OCI-LY7 (cell line): ENCODE measurements around the gene HS3ST3A1. TPM values are rescaled to one million over a fixed set of nuclear protein-coding genes. Genes with fewer than 3 reads are reported as not detected.

Source experiments
- BruUV-seq: library from RNA; stranded (reverse); fragments of 400-500 nt; replicated peaks from 2 replicates; lab custom pipeline; 2021; lab: Mats Ljungman, UMichigan
- CTCF ChIA-PET: fragments of 300-600 bp; sonication (Branson Sonifier 250); formaldehyde crosslinking; loops from one replicate; lab custom pipeline; 2022; ENCODE audit warnings: antibody characterized with exemption; ENCODE audit not compliant: unreplicated experiment; lab: Charles Lee
- POLR2A ChIA-PET: fragments of 300-600 bp; sonication (Branson Sonifier 250); formaldehyde crosslinking; loops from one replicate; lab custom pipeline; 2022; ENCODE audit warnings: antibody characterized with exemption; lab: Charles Lee
- DNase-seq: peaks from one replicate; pipeline ENCODE4 v3.0.0-alpha.2; 2015; ENCODE audit warnings: low spot score
- H2AFZ ChIP-seq: fragments of 200-600 bp; sonication (generic), shearing (Covaris generic); 2 replicates; pipeline ENCODE4 v1.6.1; 2014; ENCODE audit warnings: mild to moderate bottlenecking, antibody characterized with exemption, low read length, moderate library complexity
- H3K27ac ChIP-seq: fragments of 200-600 bp; sonication (generic); 2 replicates; pipeline ENCODE4 v1.5.1; 2014; ENCODE audit warnings: mixed run types, low read depth, mild to moderate bottlenecking, moderate library complexity, low read length, inconsistent platforms; ENCODE audit not compliant: poor library complexity, severe bottlenecking
- H3K36me3 ChIP-seq: fragments of 200-600 bp; sonication (generic); 2 replicates; pipeline ENCODE4 v1.6.1; 2014; ENCODE audit warnings: mild to moderate bottlenecking, antibody characterized with exemption, low read length, moderate library complexity, mixed read lengths; ENCODE audit not compliant: insufficient read depth
- H3K4me1 ChIP-seq: fragments of 200-600 bp; sonication (generic); 2 replicates; pipeline ENCODE4 v1.5.1; 2014; ENCODE audit warnings: mild to moderate bottlenecking, low read length; ENCODE audit not compliant: insufficient read depth, poor library complexity, severe bottlenecking
- H3K4me2 ChIP-seq: fragments of 200-600 bp; sonication (generic); 2 replicates; pipeline ENCODE4 v1.6.1; 2014; ENCODE audit warnings: mild to moderate bottlenecking, low read length
- H3K4me3 ChIP-seq: fragments of 200-600 bp; sonication (generic); 2 replicates; pipeline ENCODE4 v1.5.1; 2014; ENCODE audit warnings: mild to moderate bottlenecking, low read depth, low read length; ENCODE audit not compliant: poor library complexity, severe bottlenecking
- H3K79me2 ChIP-seq: fragments of 200-600 bp; sonication (generic); 2 replicates; pipeline ENCODE4 v1.6.1; 2016; ENCODE audit warnings: low read depth, mild to moderate bottlenecking, low read length, moderate library complexity, mixed read lengths; ENCODE audit not compliant: insufficient read depth
- H3K9me2 ChIP-seq: fragments of 200-600 bp; sonication (generic); 2 replicates; pipeline ENCODE4 v1.6.1; 2016; ENCODE audit warnings: mild to moderate bottlenecking, low read length, mixed read lengths; ENCODE audit not compliant: insufficient read depth
- H3K9me3 ChIP-seq: fragments of 200-600 bp; sonication (generic); 2 replicates; pipeline ENCODE4 v1.6.1; 2014; ENCODE audit warnings: mild to moderate bottlenecking, mixed run types, low read length, mixed read lengths
- H4K20me1 ChIP-seq: fragments of 200-600 bp; sonication (generic); 2 replicates; pipeline ENCODE4 v1.6.1; 2014; ENCODE audit warnings: mild to moderate bottlenecking, antibody characterized with exemption, low read length, moderate library complexity, mixed read lengths; ENCODE audit not compliant: insufficient read depth
- CTCF ChIP-seq: fragments of 200-600 bp; sonication (generic); conservative IDR thresholded peaks from 2 replicates; pipeline ENCODE4 v1.5.1; 2014; ENCODE audit warnings: mild to moderate bottlenecking, antibody characterized with exemption, low read length, moderate library complexity, mixed read lengths
- EZH2phosphoT487 ChIP-seq: fragments of 200-600 bp; sonication (generic); IDR thresholded peaks from 2 replicates; pipeline ENCODE4 v1.6.1; 2018; ENCODE audit warnings: low read depth, borderline replicate concordance, mild to moderate bottlenecking, mixed run types, antibody characterized with exemption, low read length, moderate library complexity, mixed read lengths
- intact Hi-C: fragments of 100-400 bp; cut with micrococcal nuclease; formaldehyde crosslinking; loops from one replicate; pipeline ENCODE4 v1.10.0; 2022; ENCODE audit not compliant: unreplicated experiment
- total RNA-seq, 2 experiments: library from RNA; depleted of rRNA in 1 of 2; stranded (reverse); fragments of >200 nt in 1 of 2; shearing (Covaris generic) in 1 of 2; gene quantifications; 2 replicates each; pipeline ENCODE4 v1.2.3, GENCODE V29; 2014 to 2022

Gene HS3ST3A1
- total RNA-seq, 2 experiments from 2014 or later = 0.72 TPM; not detected in 1

GRCh38 chr17:13638855-13639458 lies 37.2 kb upstream of the HS3ST3A1 start:
- Histone ChIP-seq H3K9me3 (no peaks in the 10 kb centered on the region), H3K4me3 (no peak overlapping the region), H3K27ac (no peak overlapping the region), H3K4me1 (no peaks in the 10 kb centered on the region), H2AFZ (no peak overlapping the region), H3K79me2 (no peaks in the 10 kb centered on the region), H3K9me2 (no peaks in the 10 kb centered on the region), H4K20me1 (no peaks in the 10 kb centered on the region), H3K4me2 (no peak overlapping the region), H3K36me3 (no peaks in the 10 kb centered on the region)
- POLR2A ChIA-PET = interaction anchor here (0.6 kb wide), 1 partner anchor 106 kb away, joined by 3 read pairs; no protein-coding TSS in a partner anchor
- intact Hi-C loops = no loop called here
- CTCF ChIA-PET = no interaction called here
- no TSS peak for BruUV-seq
- no peak for DNase-seq
- TF ChIP-seq CTCF (no peak), EZH2phosphoT487 (no peak)

GRCh38 chr17:13636951-13637350 lies 35.2 kb upstream of the HS3ST3A1 start:
- no peak overlapping the region for H2AFZ ChIP-seq
- H3K4me3 ChIP-seq = no peak overlapping the region
- DNase-seq = no peak
- H3K4me2 ChIP-seq = no peak overlapping the region
- TF ChIP-seq CTCF (no peak), EZH2phosphoT487 (no peak)
- H3K9me3 ChIP-seq = no peaks in the 10 kb centered on the region
- H3K4me1 ChIP-seq = no peaks in the 10 kb centered on the region
- H3K79me2 ChIP-seq = no peaks in the 10 kb centered on the region
- BruUV-seq = no TSS peak
- no peaks in the 10 kb centered on the region for H4K20me1 ChIP-seq
- ChIA-PET CTCF (no interaction called here), POLR2A (no interaction called here)
- intact Hi-C loops = no loop called here
- no peaks in the 10 kb centered on the region for H3K36me3 ChIP-seq
- no peaks in the 10 kb centered on the region for H3K9me2 ChIP-seq
- H3K27ac ChIP-seq = no peak overlapping the region

GRCh38 chr17:13635951-13636350 lies 34.2 kb upstream of the HS3ST3A1 start:
- no peak overlapping the region for H2AFZ ChIP-seq
- no TSS peak for BruUV-seq
- POLR2A ChIA-PET = no interaction called here
- H3K27ac ChIP-seq = no peak overlapping the region
- no peaks in the 10 kb centered on the region for H3K9me3 ChIP-seq
- intact Hi-C loops = no loop called here
- H3K4me1 ChIP-seq = no peaks in the 10 kb centered on the region
- no peaks in the 10 kb centered on the region for H3K9me2 ChIP-seq
- DNase-seq = no peak
- H4K20me1 ChIP-seq = no peaks in the 10 kb centered on the region
- no peak overlapping the region for H3K4me2 ChIP-seq
- H3K36me3 ChIP-seq = no peaks in the 10 kb centered on the region
- TF ChIP-seq EZH2phosphoT487 (no peak), CTCF (no peak)
- CTCF ChIA-PET = no interaction called here
- H3K4me3 ChIP-seq = no peak overlapping the region
- no peaks in the 10 kb centered on the region for H3K79me2 ChIP-seq
